ENCODE measurements around the gene PRKAG2.

PRKAG2 gene

DNA sequence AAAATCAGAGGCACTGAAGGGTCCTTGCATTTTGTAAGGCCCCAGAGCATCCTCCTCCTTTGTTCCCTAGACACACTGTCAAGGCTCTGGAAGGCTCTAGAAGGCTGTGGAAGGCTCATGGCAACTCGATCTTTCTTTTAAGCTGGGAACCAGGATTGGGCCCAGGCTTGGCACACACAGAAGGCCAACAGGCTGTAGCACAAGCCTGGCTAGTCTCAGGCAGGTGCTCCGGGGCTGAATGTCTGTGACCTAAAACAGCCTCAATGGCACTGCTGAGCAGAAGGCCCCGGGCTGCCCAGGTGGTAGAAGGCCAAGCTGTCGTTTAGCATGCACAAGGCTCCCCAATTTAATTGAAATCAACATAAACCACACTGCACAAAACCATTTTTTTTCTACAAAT lies 55.7 kb downstream of the PRKAG2 start:
- in situ Hi-C loops (cut with MboI; ENCODE audit: low sequenced_read_pairs) = no loop called here

GRCh38 chr7:151820491-151821105 lies 56.3 kb downstream of the PRKAG2 start:
- in situ Hi-C loops (cut with MboI; ENCODE audit: low sequenced_read_pairs) = no loop called here

- in situ Hi-C loops (cut with MboI; ENCODE audit: low sequenced_read_pairs) = no loop called here
Observed at GRCh38 chr7:151819866-151820265, 57.0 kb downstream of the PRKAG2 start.

GRCh38 chr7:151818674-151819519 lies 58.0 kb downstream of the PRKAG2 start:
- in situ Hi-C loops (cut with MboI; ENCODE audit: low sequenced_read_pairs) = no loop called here

GRCh38 chr7:151817981-151818673 lies 58.8 kb downstream of the PRKAG2 start:
- in situ Hi-C loops (cut with MboI; ENCODE audit: low sequenced_read_pairs) = no loop called here

GRCh38 chr7:151817315-151817690 lies 59.6 kb downstream of the PRKAG2 start:
- in situ Hi-C loops (cut with MboI; ENCODE audit: low sequenced_read_pairs) = no loop called here

DNA sequence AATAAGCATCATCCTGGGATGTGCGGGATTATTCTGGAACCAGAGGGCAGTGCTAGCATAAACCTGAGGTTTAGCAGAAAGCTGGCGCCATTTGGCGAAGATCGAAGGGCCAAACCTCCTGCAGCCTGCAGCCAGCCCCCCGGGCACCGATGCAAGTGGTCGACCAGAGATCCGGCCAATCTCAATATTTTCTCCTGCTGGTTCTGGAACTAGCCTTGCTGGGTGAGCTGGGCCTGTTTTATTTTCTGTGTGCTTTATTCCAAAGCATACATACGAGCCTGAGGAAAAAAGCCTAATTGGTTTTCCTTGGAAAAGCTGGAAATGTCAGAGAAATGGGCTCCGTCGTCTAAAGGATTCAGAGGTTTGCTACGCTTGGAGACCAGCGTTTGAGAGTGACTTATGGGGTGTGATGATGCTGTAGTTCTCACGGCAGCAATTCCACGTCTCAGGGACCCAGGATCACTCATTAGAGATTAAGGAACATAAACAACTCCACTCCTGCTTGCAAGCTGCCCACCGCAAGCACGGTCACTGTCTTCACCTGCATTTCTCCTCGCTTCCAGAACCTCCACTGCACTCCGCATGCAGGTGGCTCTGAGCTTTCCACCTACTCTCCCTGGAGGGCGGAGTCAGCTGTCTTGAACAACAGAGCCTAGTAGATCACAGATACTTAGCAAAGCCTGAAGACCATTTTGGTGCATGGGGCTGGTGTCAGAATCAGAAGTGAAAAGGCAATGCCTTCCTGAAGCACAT lies 60.2 kb downstream of the PRKAG2 start:
- in situ Hi-C loops (cut with MboI; ENCODE audit: low sequenced_read_pairs) = no loop called here

DNA sequence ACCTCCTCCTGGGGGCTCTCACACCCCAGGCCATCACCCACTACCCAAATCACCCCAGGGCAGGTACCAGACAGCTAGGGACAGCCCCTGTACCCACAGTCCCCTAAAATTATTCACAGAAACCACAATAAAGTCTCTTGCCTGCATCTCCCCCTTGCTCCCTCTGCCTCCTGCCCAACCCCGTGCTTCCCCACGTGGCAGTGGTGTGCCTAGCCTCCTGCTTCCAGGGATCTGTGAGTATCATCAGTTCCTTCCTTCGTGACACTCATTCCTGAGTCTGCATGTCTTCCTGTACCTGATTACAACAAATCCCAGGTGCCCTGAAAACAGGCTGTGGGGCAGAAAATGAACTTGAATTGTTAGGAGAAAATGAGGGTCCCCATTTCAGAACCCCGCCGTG lies 61.5 kb downstream of the PRKAG2 start:
- in situ Hi-C loops (cut with MboI; ENCODE audit: low sequenced_read_pairs) = no loop called here

DNA sequence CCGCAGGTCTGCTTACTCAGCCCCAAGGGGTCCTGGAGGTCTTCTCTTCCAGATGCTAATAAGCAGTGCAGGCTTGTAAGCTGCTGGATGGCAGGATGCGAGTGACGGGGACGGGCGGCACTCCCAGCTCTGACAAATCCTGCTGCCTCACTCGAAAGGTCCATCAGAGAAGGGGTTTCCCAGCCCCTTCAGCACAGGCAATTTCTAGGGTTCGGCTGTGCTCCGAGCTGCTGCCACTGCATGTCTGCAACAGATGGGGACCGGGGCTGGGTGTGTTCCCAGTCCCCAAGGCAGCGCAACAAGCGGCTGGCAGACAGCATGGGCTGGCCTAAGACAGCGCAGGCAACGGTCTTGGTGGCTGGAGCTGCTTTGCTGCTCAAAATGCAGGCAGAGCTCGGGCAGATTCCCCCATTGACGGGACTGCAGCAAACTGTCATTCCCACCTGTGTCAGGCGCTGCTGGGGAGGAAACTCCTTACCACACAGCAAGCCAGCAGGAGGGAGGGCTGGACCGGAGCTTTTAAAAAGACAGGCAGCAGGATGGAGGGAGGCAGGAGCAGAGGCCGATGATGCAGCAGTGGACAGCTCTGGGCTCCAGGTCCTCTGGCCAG lies 62.4 kb downstream of the PRKAG2 start:
- in situ Hi-C loops (cut with MboI; ENCODE audit: low sequenced_read_pairs) = no loop called here

- in situ Hi-C loops (cut with MboI; ENCODE audit: low sequenced_read_pairs) = no loop called here
Observed at GRCh38 chr7:151813997-151814396, 62.9 kb downstream of the PRKAG2 start.

- in situ Hi-C loops (cut with MboI; ENCODE audit: low sequenced_read_pairs) = no loop called here
Observed at GRCh38 chr7:151813445-151813844, 63.5 kb downstream of the PRKAG2 start.

- in situ Hi-C loops (cut with MboI; ENCODE audit: low sequenced_read_pairs) = no loop called here
Observed at GRCh38 chr7:151812967-151813366, 63.9 kb downstream of the PRKAG2 start.

GRCh38 chr7:151810441-151811232 lies 66.3 kb downstream of the PRKAG2 start:
- in situ Hi-C loops (cut with MboI; ENCODE audit: low sequenced_read_pairs) = no loop called here

DNA sequence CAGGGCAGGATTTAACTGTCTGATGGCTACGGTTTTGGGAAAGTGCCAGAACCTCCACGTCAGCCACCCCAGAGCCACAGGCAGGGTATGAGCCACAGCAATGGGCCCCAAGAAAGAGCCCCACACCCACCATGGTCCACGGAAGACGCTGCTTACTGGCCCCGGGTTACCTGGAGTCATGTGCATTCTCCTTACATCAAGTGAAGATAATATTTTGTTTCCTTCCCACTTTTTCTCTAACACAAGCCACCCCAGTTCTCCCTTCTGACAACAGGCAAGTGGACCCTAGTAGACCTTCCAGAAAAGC lies 67.1 kb downstream of the PRKAG2 start:
- in situ Hi-C loops (cut with MboI; ENCODE audit: low sequenced_read_pairs) = no loop called here

GRCh38 chr7:151809146-151809863 lies 67.6 kb downstream of the PRKAG2 start:
- in situ Hi-C loops (cut with MboI; ENCODE audit: low sequenced_read_pairs) = no loop called here

DNA sequence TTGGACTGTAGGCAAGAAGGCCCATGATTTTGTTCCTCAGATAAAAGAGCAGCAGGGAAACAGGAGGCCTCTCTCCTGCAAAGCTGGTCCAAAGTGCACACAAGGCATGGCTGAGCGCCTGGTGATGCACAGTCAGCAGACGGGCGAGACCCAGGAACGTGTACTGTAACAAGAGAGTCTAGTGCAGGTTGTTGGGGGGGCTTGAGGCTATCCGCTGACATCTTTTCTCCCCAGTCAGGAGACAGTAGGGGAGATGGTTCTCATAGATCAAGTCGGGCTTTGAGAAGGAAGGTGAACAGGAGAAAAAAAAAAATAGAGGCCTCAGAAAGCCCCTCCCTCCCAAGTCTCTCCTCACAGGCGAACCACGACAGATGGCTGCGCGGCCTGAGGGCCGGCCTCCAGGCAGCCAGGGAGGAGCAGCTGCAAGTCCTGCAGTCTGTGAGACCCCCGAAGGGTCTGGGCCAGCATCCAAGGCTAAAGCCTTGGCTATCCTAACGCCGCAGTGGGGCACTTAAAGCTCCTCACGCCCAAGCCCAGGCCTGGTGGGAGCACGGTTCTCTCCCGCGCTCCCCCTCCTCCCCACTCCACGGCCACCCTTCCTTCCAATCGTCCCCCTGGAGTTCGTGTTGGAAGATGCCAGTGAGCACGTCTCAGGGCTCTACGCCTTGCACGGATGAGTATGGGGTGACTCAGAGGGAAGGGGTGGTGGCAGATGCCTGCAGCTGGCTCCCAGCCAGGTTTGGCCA lies 68.3 kb downstream of the PRKAG2 start:
- in situ Hi-C loops (cut with MboI; ENCODE audit: low sequenced_read_pairs) = no loop called here

GRCh38 chr7:151807846-151808245 lies 69.1 kb downstream of the PRKAG2 start:
- in situ Hi-C loops (cut with MboI; ENCODE audit: low sequenced_read_pairs) = no loop called here

- in situ Hi-C loops (cut with MboI; ENCODE audit: low sequenced_read_pairs) = no loop called here
Observed at GRCh38 chr7:151806952-151807775, 69.8 kb downstream of the PRKAG2 start.
